ENCODE measurements around the gene PRXL2A. TPM values are rescaled to one million over a fixed set of nuclear protein-coding genes. Genes with fewer than 3 reads are reported as not detected.
A peak's percentile ranks its signal among the peaks of the same experiment; 100 is the strongest.

The PRXL2A gene
- total RNA-seq, 4 donors from 2014 or later = 68.0 to 185 (median 103) TPM

- DNase-seq = no peak
- H3K4me3 ChIP-seq = no peak overlapping the region
- intact Hi-C loops (cut with DNase I) = no loop called here
- TF ChIP-seq CTCF (IDR thresholded peaks at IDR 0.05) (no peak), POLR2A (IDR thresholded peaks at IDR 0.05) (no peak)
- no peaks in the 10 kb centered on the region for H3K9me3 ChIP-seq
- H3K27ac ChIP-seq = no peak overlapping the region
- H3K4me1 ChIP-seq = peaks cover 0 to 16% (median 0%) of the 10 kb centered on the region in 3 donors
- 47 to 50% methylated on average over 5 to 6 of the region's 6 CpGs for WGBS, 2 donors
- no peaks in the 10 kb centered on the region for H3K27me3 ChIP-seq
- peaks cover 0 to 35% (median 0%) of the 10 kb centered on the region in 3 donors for H3K36me3 ChIP-seq
Observed at GRCh38 chr10:80436446-80437098, 28.2 kb downstream of the PRXL2A start.

DNA sequence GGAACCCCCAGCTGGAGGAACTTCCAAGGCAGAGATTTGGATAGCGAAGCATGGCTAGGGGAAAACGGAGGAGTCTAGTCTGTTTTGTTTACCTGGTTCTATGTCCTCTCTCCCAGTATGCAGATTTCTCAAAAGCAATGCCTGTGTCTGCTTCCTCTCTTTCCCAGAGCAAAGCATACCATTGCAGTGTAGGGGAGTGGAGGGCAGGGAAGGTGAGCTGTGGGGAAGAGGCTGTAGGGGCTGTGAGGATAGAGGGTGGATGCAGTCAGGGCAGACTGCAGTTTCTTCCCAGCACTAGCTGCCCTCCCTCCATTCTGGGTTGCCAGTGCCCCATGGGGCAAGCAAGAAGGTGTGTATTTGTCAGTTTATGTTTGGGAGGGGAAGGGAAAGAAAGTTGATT lies 28.9 kb downstream of the PRXL2A start:
- 71 to 75% methylated on average over 2 of the region's 2 CpGs for WGBS, 2 donors
- Histone ChIP-seq H3K4me3 (no peak overlapping the region), H3K27ac (no peak overlapping the region), H3K9me3 (no peaks in the 10 kb centered on the region), H3K36me3 (peaks cover 0 to 28% (median 0%) of the 10 kb centered on the region in 3 donors), H3K4me1 (peaks cover 0 to 16% (median 0%) of the 10 kb centered on the region in 3 donors), H3K27me3 (no peaks in the 10 kb centered on the region)
- TF ChIP-seq CTCF (IDR thresholded peaks at IDR 0.05) (no peak), POLR2A (IDR thresholded peaks at IDR 0.05) (no peak)
- intact Hi-C loops (cut with DNase I) = no loop called here
- no peak for DNase-seq

GRCh38 chr10:80441831-80442230 lies 33.5 kb downstream of the PRXL2A start:
- H3K36me3 ChIP-seq = no peaks in the 10 kb centered on the region
- 37 to 92% methylated on average over 2 to 3 of the region's 8 CpGs for WGBS, 2 donors
- intact Hi-C loops (cut with DNase I) = no loop called here
- no peak overlapping the region for H3K27ac ChIP-seq
- TF ChIP-seq CTCF (IDR thresholded peaks at IDR 0.05) = no peak
- TF ChIP-seq POLR2A (IDR thresholded peaks at IDR 0.05) = no peak
- H3K9me3 ChIP-seq = no peaks in the 10 kb centered on the region
- no peak for DNase-seq
- H3K4me3 ChIP-seq = no peak overlapping the region
- H3K4me1 ChIP-seq = peaks cover 0 to 30% (median 11%) of the 10 kb centered on the region in 3 donors
- H3K27me3 ChIP-seq = no peaks in the 10 kb centered on the region

DNA sequence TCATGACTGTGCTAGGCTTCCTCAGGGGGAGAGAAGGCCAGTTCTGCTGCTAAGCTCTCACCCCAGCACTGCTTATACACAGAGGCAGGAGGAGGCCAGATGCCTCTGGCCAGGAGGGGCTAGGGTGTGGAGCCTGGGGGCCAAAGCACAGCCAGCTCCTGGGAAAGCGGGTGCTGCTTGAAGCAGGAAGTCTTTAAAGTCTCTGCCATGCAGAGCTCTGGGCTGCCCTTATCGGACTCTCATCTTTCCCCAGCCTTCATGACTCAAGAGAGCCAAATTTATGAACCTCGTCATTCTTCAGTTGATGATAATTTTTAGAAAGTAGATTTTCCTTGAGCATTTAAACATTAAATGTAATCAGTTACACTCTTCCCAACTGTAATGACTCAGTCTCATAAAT lies 34.5 kb downstream of the PRXL2A start:
- 54 to 76% methylated on average over 3 of the region's 3 CpGs for WGBS, 2 donors
- intact Hi-C loops (cut with DNase I) = no loop called here
- peaks cover 0 to 30% (median 11%) of the 10 kb centered on the region in 3 donors for H3K4me1 ChIP-seq
- no peak overlapping the region for H3K27ac ChIP-seq
- no peaks in the 10 kb centered on the region for H3K27me3 ChIP-seq
- no peak for DNase-seq
- H3K36me3 ChIP-seq = no peaks in the 10 kb centered on the region
- H3K9me3 ChIP-seq = no peaks in the 10 kb centered on the region
- TF ChIP-seq POLR2A (IDR thresholded peaks at IDR 0.05) (no peak), CTCF (IDR thresholded peaks at IDR 0.05) (no peak)
- no peak overlapping the region for H3K4me3 ChIP-seq

- 61 to 63% methylated on average over 2 to 3 of the region's 6 CpGs for WGBS, 2 donors
- TF ChIP-seq POLR2A (IDR thresholded peaks at IDR 0.05) (no peak), CTCF (IDR thresholded peaks at IDR 0.05) (peak in 3 of 6 experiments; percentile 9 to 51 (median 44))
- H3K4me3 ChIP-seq = no peak overlapping the region
- H3K27ac ChIP-seq = peak overlapping the region in 1 of 4 donors; percentile 9
- peaks cover 0 to 30% (median 11%) of the 10 kb centered on the region in 3 donors for H3K4me1 ChIP-seq
- no peaks in the 10 kb centered on the region for H3K27me3 ChIP-seq
- H3K36me3 ChIP-seq = no peaks in the 10 kb centered on the region
- intact Hi-C loops (cut with DNase I) = no loop called here
- H3K9me3 ChIP-seq = no peaks in the 10 kb centered on the region
- DNase-seq = no peak
Observed at GRCh38 chr10:80443531-80443974, 35.2 kb downstream of the PRXL2A start.

All from esophagus squamous epithelium (tissue), 5 donors.